ENCODE results near the gene PLEKHJ1. TPM values are rescaled to one million over a fixed set of nuclear protein-coding genes. Genes with fewer than 3 reads are reported as not detected.

The PLEKHJ1 gene
- polyA plus RNA-seq, 1 of the 3 experiments (the other 2 are of a cell fraction): 151 TPM

DNA sequence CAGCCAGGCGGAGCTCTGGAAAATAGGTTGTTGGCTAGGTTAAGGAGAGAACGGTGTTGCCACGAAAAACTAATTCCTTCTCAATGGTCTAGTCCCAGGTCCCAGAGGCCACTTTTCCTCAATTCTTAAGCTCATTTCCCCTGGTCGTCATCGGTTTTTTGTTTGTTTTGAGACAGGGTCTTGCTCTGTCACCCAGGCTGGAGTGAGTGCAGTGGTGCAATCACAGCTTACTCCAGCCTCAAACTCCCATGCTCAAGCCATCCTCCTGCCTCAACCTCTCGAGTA is 1.7 kb upstream of the PLEKHJ1 start:
- peak overlapping the region; percentile 95; the same call in 1 of the 2 replicates for H3K9ac ChIP-seq
- peaks cover 4 to 15% of the 10 kb centered on the region in 2 experiments for H3K36me3 ChIP-seq (replicated peaks in 1 of 2; ENCODE audit: control insufficient read depth in 1 of 2, insufficient read depth in 2 of 2, low read length in 1 of 2)
- no peak overlapping the region for H2AFZ ChIP-seq (ENCODE audit: low read depth)
- TF ChIP-seq RCOR1 (IDR thresholded peaks at IDR 0.05; ENCODE audit: low read length): no peak
- no peak for TF ChIP-seq GABPA (IDR thresholded peaks at IDR 0.05; ENCODE audit: low read depth)
- TF ChIP-seq YY1 (IDR thresholded peaks at IDR 0.05; ENCODE audit: low read depth): no peak
- no peak for TF ChIP-seq REST (IDR thresholded peaks at IDR 0.05; ENCODE audit: low read depth, low read length)
- no peak for TF ChIP-seq CHD2 (IDR thresholded peaks at IDR 0.05; ENCODE audit: low read length, partially characterized antibody)
- no peak for TF ChIP-seq EP300 (IDR thresholded peaks at IDR 0.05; ENCODE audit: borderline replicate concordance in 1 of 2, low read depth in 1 of 2, low read length in 1 of 2)
- TF ChIP-seq, protein P1, sequence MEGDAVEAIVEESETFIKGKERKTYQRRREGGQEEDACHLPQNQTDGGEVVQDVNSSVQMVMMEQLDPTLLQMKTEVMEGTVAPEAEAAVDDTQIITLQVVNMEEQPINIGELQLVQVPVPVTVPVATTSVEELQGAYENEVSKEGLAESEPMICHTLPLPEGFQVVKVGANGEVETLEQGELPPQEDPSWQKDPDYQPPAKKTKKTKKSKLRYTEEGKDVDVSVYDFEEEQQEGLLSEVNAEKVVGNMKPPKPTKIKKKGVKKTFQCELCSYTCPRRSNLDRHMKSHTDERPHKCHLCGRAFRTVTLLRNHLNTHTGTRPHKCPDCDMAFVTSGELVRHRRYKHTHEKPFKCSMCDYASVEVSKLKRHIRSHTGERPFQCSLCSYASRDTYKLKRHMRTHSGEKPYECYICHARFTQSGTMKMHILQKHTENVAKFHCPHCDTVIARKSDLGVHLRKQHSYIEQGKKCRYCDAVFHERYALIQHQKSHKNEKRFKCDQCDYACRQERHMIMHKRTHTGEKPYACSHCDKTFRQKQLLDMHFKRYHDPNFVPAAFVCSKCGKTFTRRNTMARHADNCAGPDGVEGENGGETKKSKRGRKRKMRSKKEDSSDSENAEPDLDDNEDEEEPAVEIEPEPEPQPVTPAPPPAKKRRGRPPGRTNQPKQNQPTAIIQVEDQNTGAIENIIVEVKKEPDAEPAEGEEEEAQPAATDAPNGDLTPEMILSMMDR (IDR thresholded peaks at IDR 0.05): no peak
- no peak for TF ChIP-seq NRF1 (IDR thresholded peaks at IDR 0.05; ENCODE audit: low read depth, low read length)
- TF ChIP-seq RFX5 (IDR thresholded peaks at IDR 0.05; ENCODE audit: low read length): no peak
- no peak for TF ChIP-seq NFIC (IDR thresholded peaks at IDR 0.05; ENCODE audit: borderline replicate concordance)
- no peak for TF ChIP-seq JUND (IDR thresholded peaks at IDR 0.05)
- no peak for TF ChIP-seq TEAD4 (IDR thresholded peaks at IDR 0.05; ENCODE audit: borderline replicate concordance, insufficient read depth)
- TF ChIP-seq POLR2AphosphoS5 (IDR thresholded peaks at IDR 0.05; ENCODE audit: low read depth, low read length): no peak
- no peak for TF ChIP-seq RAD21 (IDR thresholded peaks at IDR 0.05; ENCODE audit: low read length)
- TF ChIP-seq FOSL2 (IDR thresholded peaks at IDR 0.05; ENCODE audit: borderline replicate concordance, low read depth): no peak
- TF ChIP-seq, protein P2, sequence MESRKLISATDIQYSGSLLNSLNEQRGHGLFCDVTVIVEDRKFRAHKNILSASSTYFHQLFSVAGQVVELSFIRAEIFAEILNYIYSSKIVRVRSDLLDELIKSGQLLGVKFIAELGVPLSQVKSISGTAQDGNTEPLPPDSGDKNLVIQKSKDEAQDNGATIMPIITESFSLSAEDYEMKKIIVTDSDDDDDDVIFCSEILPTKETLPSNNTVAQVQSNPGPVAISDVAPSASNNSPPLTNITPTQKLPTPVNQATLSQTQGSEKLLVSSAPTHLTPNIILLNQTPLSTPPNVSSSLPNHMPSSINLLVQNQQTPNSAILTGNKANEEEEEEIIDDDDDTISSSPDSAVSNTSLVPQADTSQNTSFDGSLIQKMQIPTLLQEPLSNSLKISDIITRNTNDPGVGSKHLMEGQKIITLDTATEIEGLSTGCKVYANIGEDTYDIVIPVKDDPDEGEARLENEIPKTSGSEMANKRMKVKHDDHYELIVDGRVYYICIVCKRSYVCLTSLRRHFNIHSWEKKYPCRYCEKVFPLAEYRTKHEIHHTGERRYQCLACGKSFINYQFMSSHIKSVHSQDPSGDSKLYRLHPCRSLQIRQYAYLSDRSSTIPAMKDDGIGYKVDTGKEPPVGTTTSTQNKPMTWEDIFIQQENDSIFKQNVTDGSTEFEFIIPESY (IDR thresholded peaks at IDR 0.05; ENCODE audit: borderline replicate concordance, low read depth): no peak
- no peak for TF ChIP-seq MEF2A (IDR thresholded peaks at IDR 0.05; ENCODE audit: borderline replicate concordance, low read depth)
- TF ChIP-seq IRF3 (IDR thresholded peaks at IDR 0.05; ENCODE audit: low read depth, low read length): no peak
- TF ChIP-seq, protein P3, sequence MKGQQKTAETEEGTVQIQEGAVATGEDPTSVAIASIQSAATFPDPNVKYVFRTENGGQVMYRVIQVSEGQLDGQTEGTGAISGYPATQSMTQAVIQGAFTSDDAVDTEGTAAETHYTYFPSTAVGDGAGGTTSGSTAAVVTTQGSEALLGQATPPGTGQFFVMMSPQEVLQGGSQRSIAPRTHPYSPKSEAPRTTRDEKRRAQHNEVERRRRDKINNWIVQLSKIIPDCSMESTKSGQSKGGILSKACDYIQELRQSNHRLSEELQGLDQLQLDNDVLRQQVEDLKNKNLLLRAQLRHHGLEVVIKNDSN (IDR thresholded peaks at IDR 0.05; ENCODE audit: borderline replicate concordance, low read depth): no peak
- TF ChIP-seq TAF1 (IDR thresholded peaks at IDR 0.05; ENCODE audit: borderline replicate concordance, low read depth, low read length): no peak
- no peaks in the 10 kb centered on the region for H3K9me3 ChIP-seq
- H3F3A ChIP-seq (replicated peaks; ENCODE audit: insufficient read depth): peaks cover 21% of the 10 kb centered on the region
- H3K79me2 ChIP-seq (ENCODE audit: insufficient read depth): peaks cover 95% of the 10 kb centered on the region
- peak overlapping the region; percentile 98 for H3K4me2 ChIP-seq
- H4K20me1 ChIP-seq (ENCODE audit: insufficient read depth): peaks cover 64% of the 10 kb centered on the region
- no peaks in the 10 kb centered on the region for H3K9me2 ChIP-seq
- 70% methylated on average over 6 of the region's 6 CpGs for WGBS (ENCODE audit: low lambda C conversion rate)
- H3K27ac ChIP-seq (ENCODE audit: low read depth in 2 of 2, low read length in 1 of 2): peak overlapping the region in 1 of 2 experiments; percentile 96; a peak in 3 of 4 replicates
- POLR2A ChIA-PET: interaction anchor here (1.6 kb wide), 1 partner anchor 19 kb away, joined by 3 read pairs; the partner anchor contains the start of gene JSRP1
- peaks cover 21 to 50% of the 10 kb centered on the region in 2 experiments; a peak in 3 of 4 replicates for H3K4me1 ChIP-seq (ENCODE audit: control insufficient read depth in 1 of 2, insufficient read depth in 2 of 2, low read depth in 1 of 2, low read length in 1 of 2)
- H3K4me3 ChIP-seq (ENCODE audit: low read depth in 2 of 2, low read length in 1 of 2): peak overlapping the region; percentile 76 to 89
- no peaks in the 10 kb centered on the region for H3K27me3 ChIP-seq (ENCODE audit: insufficient read depth)
- DNase-seq: no peak
- CTCF ChIA-PET: interaction anchor here (1.1 to 10.4 kb wide), 8 partner anchors 11 to 85 kb away, joined by 3 to 121 read pairs (median 10); partner anchors contain the start of gene JSRP1
